Stimulated activated CD4-positive, alpha-beta T cell treated with anti-CD3 and anti-CD28 coated beads, Interleukin-4, amount 100 ng/mL, for 1 hour (primary cell): Measurements from ENCODE around the gene POLR3B.
"Not testable (repeated sequence)": the region's sequence is repeated elsewhere in the genome, so short reads cannot be mapped to it uniquely, and the experiment has no call there.

ENCODE experiments used
- DNase-seq: peaks from one replicate; pipeline ENCODE4 v3.0.0-alpha.2; 2020

The POLR3B gene

DNA sequence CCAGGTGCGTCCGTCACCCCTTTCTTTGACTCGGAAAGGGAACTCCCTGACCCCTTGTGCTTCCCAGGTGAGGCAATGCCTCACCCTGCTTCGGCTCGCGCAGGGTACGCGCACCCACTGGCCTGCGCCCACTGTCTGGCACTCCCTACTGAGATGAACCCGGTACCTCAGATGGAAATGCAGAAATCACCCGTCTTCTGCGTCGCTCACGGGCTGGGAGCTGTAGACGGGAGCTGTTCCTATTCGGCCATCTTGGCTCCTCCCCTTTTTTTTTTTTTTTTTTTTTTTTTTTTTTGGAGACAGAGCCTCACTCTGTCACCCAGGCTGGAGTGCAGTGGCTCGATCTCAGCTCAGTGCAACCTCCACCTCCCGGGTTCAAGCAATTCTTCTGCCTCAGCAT, 120.1 kb downstream of the POLR3B start:
- not testable (repeated sequence) for DNase-seq

DNA sequence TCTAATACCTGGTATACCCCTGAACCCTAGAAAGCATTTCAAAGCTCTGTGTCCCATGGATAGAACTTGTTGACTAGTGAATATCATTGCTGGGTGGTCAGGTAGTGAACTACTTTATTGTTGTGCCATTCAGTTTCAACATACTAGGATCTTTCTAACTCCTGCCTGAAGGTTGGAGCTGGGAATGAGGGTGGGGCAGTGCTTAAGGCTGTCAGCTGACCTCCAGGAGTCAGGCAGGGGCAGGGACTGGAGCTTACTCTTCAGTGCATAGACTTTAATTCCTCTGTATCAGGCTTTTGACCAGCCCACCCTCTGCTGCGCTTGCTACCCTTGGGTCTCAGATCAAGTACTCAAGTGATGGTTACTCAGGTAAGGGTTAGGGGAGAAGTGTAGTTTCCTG, 122.7 kb downstream of the POLR3B start:
- no peak for DNase-seq

GRCh38 chr12:106481246-106481645, 123.7 kb downstream of the POLR3B start:
- no peak for DNase-seq

GRCh38 chr12:106487664-106488063, 130.1 kb downstream of the POLR3B start:
- DNase-seq, result no peak

DNA sequence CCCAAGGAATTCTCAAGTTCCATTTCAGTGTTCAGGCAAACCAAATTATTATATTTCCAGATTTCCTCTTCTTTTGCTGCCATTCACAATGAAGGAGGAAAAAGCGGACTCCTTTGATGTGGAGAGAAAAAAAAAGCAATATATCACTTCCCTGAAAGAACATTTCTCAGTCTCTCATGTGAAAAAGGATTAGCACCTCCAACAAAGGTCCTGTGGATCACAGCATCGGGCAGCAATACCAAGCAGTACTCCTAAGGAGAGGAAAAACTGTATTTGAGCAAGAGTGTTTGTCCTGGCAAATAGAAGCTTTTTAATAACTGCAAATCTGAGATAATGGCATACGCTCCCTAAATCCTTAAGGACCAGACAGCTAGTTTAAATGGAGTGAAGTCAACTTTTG, 131.3 kb downstream of the POLR3B start:
- DNase-seq, result no peak

DNA sequence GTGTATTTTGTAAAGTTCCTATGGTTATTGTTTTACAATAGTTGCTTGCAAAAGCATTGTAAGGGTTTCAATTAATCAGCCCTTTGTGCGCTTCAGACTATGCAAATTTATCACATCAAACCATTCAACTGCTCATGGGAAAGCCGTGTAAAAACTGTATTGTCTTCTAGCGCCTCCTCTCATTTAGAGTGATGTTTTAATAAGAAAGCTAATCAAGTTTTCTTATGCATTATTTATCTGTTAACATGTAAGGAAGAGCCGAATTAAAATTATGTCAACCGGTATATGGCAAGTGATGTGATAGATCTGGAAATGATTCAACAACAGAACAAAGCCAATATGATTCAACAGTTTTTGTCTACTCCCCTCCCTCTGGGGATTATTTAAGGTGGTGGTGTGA, 132.7 kb downstream of the POLR3B start:
- DNase-seq, result no peak

GRCh38 chr12:106492857-106493256, 135.3 kb downstream of the POLR3B start:
- no peak for DNase-seq

- DNase-seq, result no peak
These were observed 136.0 kb downstream of the POLR3B start for GRCh38 chr12:106493531-106493930.

DNA sequence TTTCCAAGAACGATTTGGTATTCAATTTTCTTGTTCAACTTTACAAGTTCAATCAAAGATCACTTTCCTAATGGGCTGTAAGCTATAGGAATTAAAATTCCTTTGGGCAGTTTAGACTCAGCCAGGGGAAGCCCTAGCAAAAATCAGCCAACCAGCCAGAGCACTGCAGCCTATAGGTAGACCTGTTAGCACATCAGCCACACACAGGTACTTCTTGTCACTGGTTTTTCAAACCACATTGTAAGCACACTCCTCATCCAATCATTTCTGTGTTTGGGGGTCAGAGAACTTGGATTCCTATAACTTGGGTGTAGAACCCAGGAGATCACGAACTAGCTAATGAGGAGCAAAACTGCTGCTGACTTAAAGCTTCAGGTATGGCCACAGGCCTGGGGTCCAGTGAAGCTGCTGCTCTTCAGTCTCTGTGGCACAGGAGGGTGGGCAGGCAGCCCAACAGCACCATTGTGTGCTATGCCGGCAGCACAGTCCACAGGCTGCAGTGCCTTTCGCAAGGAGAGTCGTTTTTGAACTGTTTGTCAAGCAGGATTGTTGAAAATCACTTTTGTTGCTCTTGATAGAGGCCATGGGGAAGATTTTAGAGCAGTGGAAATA, 137.9 kb downstream of the POLR3B start:
- no peak for DNase-seq

DNA sequence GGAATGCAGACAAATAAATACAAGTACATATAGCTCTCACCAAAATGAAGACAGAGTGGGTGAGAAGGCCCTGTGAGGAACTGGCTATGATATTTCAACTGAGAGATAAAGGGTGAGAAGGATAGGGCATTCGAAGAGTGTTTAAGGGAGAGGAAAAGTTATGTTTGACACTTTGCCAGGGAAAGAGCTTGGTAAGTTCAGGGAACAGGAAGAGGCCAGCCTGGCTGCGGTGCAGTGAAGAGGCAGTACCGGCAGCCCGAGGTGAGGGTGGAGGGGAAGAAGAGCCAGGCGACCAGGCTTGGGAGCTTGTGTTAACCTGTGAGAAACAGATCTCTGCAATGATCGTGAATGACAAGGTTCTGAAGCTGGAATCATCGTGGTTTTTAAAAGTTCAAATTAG, 140.5 kb downstream of the POLR3B start:
- no peak for DNase-seq

GRCh38 chr12:106499628-106500027, 142.1 kb downstream of the POLR3B start:
- DNase-seq, result no peak

DNA sequence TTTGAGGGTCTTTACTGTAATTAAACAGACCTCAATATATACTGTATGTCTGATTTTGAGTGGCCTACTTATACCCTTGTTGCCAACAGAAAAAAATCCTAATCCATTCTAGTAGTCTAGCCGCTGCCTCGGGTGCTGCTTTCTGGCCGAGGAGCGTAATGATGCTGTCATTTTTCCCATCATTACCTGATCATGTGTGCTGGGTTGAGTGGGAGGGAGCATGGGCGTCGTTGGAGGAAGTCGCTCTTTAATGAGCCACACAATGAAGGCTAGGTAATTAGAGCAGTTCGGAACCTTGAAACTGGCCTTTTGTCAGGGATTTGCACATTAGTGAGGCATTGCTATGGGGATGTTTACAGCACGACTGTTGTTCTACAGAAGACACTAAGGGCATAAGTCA, 149.1 kb downstream of the POLR3B start:
- DNase-seq, result no peak

GRCh38 chr12:106508966-106509365, 151.4 kb downstream of the POLR3B start:
- no peak for DNase-seq

DNA sequence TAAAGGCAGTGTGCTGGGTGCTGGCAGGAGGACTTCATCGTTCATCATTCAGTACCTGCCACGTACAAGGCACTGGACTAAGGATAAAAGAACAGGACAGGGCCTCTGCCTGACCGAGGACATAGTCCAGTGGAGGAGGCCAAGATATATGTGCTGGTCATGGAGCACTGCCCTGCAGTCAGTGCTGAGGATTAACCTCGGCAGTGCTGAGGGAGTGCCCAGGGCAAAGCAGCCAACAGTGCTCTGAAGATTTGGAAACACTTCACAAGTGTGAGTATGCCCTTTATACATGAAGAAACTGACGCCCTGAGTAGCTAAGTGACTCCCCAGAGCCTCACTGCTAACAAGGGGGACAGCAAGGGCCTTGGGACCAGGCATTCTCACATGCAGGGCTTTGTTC, 153.8 kb downstream of the POLR3B start:
- DNase-seq, result no peak

DNA sequence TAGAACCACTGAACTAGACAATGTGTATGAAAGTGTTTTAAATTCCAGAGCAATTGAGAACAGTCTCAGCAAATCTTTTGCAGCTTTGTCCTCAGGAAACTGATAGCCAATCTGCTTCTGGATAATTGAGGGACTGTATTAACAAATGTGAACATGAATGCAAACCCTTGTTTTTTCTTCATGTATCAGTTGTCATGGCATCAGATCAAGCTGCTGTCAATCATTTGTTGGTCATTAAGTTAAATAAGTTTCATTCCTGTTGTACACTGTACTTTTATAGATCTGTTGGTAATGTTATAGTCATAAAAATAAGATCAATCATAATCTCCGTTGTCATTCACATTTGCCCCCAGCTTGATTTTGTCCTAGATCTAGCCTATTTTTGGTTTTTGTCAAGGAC, 159.8 kb downstream of the POLR3B start:
- no peak for DNase-seq

DNA sequence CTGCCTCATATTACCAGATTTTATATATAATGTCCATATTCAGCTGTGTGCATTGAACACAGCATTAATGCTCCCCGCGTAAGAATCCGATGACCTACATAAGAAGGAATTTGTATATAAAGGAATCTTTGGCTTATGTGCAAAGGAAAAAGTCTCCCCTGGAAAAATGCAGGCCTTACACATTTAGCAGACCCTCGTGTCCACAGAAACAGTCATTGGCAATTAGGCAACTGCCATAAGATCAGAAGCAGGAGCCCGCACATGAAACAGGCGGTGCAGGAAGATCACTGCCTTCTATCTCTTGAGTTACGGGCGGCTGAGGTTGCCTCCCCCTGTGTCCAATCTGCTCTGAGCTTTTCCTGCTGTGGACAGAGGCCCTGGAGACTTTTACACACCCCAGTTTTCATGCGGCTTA, 162.1 kb downstream of the POLR3B start:
- no peak for DNase-seq

DNA sequence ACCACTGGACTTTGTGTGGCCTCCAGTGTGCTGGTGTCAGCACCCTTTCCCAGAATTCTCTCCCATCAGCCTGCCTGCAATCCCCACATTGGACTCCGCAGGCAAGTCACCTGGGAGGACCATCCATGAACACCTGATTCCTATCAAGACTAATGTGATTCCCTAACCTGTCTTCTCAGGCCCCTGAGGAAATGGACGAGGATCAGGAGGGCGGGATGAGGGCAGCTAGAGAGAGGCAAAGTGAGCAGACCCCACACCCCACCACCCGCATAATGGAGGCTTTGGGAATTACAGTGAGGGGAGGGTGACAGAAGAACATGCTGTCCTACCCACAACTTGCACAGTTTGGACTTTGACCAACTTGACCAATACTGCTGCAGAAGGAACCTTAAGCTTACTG, 164.4 kb downstream of the POLR3B start:
- no peak for DNase-seq

GRCh38 chr12:106522708-106523107, 165.2 kb downstream of the POLR3B start:
- DNase-seq, result no peak

- no peak for DNase-seq
These were observed 169.8 kb downstream of the POLR3B start for GRCh38 chr12:106527356-106527755.

- DNase-seq, result no peak
These were observed 183.7 kb downstream of the POLR3B start for GRCh38 chr12:106541201-106541600.

DNA sequence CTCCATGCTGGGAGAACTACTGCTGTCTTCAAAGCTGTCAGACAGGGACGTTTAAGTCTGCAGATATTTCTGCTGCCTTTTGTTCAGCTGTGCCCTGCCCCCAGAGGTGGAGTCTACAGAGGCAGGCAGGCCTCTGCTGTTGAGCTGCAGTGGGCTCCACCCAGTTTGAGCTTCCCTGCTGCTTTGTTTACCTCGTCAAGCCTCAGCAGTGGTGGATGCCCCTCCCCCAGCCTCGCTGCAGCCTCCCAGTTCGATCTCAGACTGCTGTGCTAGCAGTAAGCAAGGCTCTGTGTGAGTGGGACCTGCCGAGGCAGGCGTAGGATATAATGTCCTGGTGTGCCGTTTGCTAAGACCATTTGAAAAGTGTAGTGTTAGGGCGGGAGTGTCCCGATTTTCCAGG, 193.9 kb downstream of the POLR3B start:
- no peak for DNase-seq

DNA sequence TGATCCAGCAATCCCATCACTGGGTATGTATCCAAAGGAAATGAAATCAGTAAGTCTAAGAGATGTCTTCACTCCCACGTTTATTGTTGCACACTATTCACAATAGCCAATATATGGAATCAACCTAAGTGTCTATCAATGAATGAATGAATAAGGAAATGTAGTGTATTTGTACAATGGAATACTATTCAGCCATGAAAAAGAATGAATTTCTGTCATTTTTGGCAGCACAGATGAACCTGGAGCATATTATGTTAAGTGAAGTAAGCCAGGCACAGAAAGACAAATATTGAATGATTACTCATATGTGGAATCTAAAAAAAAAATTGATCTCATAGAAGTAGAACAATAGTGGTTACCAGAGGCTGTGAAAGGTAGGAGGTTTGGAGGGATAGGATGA, 194.7 kb downstream of the POLR3B start:
- no peak for DNase-seq
